Keratinocyte (primary cell): ENCODE data around the gene ZFAND6. TPM values are rescaled to one million over a fixed set of nuclear protein-coding genes. Genes with fewer than 3 reads are reported as not detected.

Experiments used
- DNase-seq: peaks from one replicate; pipeline ENCODE4 v3.0.0-alpha.2; 2011; ENCODE audit warnings: low read depth, missing footprints, low spot score
- FAIRE-seq: peaks from 2 replicates; lab custom pipeline; 2011; peaks lifted over from hg19 to GRCh38; lab: Jason Lieb, UNC
- H2AFZ ChIP-seq: 2 replicates; pipeline ENCODE4 v1.6.0; 2012; ENCODE audit warnings: low read length, control low read depth, inconsistent platforms; ENCODE audit not compliant: control insufficient read depth
- H3K27ac ChIP-seq: 2 replicates; pipeline ENCODE4 v1.5.1; 2011; ENCODE audit warnings: low read length; ENCODE audit not compliant: control insufficient read depth, insufficient read depth
- H3K27me3 ChIP-seq: 3 replicates; pipeline ENCODE4 v1.6.0; 2011; ENCODE audit warnings: low read length; ENCODE audit not compliant: control insufficient read depth, insufficient read depth; ENCODE audit errors: extremely low read depth
- H3K36me3 ChIP-seq, 2 experiments: 2 replicates in 1 of 2; 3 replicates in 1 of 2; pipeline ENCODE4 v1.5.1; 2011; ENCODE audit warnings: low read length in 2 of 2, mild to moderate bottlenecking in 1 of 2; ENCODE audit not compliant: control insufficient read depth in 2 of 2, insufficient read depth in 2 of 2; ENCODE audit errors: extremely low read depth in 1 of 2
- H3K4me1 ChIP-seq: 3 replicates; pipeline ENCODE4 v1.5.1; 2011; ENCODE audit warnings: low read length; ENCODE audit not compliant: control insufficient read depth, insufficient read depth; ENCODE audit errors: extremely low read depth
- H3K4me2 ChIP-seq: 3 replicates; pipeline ENCODE4 v1.6.0; 2011; ENCODE audit warnings: low read depth, low read length; ENCODE audit not compliant: control insufficient read depth, insufficient read depth; ENCODE audit errors: extremely low read depth
- H3K4me3 ChIP-seq, 3 experiments: fragments of 200-600 bp in 1 of 3; sonication (generic) in 1 of 3; 2 replicates in 2 of 3; 3 replicates in 1 of 3; pipeline ENCODE4 v1.5.1; 2011 to 2016; ENCODE audit warnings: low read length in 3 of 3, mild to moderate bottlenecking in 3 of 3, control low read depth in 2 of 3, inconsistent platforms in 1 of 3, low read depth in 1 of 3, mixed read lengths in 1 of 3, mixed run types in 1 of 3, moderate library complexity in 1 of 3; ENCODE audit not compliant: control insufficient read depth in 2 of 3, insufficient read depth in 2 of 3; ENCODE audit errors: extremely low read depth in 1 of 3
- H3K79me2 ChIP-seq: 2 replicates; pipeline ENCODE4 v1.6.0; 2012; ENCODE audit warnings: low read length; ENCODE audit not compliant: control insufficient read depth, insufficient read depth
- H3K9ac ChIP-seq: 3 replicates; pipeline ENCODE4 v1.6.0; 2011; ENCODE audit warnings: low read length; ENCODE audit not compliant: control insufficient read depth, insufficient read depth; ENCODE audit errors: extremely low read depth
- H3K9me1 ChIP-seq: 3 replicates; pipeline ENCODE4 v1.6.0; 2011; ENCODE audit warnings: low read length; ENCODE audit not compliant: control insufficient read depth, insufficient read depth; ENCODE audit errors: extremely low read depth
- H3K9me3 ChIP-seq: 2 replicates; pipeline ENCODE4 v1.5.1; 2012; ENCODE audit warnings: low read depth, low read length; ENCODE audit not compliant: control insufficient read depth
- H4K20me1 ChIP-seq: 3 replicates; pipeline ENCODE4 v1.6.0; 2011; ENCODE audit warnings: low read length; ENCODE audit not compliant: control insufficient read depth, insufficient read depth; ENCODE audit errors: extremely low read depth
- CTCF ChIP-seq, 3 experiments: IDR thresholded peaks in 1 of 3; conservative IDR thresholded peaks in 1 of 3; optimal IDR thresholded peaks in 1 of 3; 2 replicates in 2 of 3; 3 replicates in 1 of 3; pipeline versions ENCODE3 to v1.5.1; 2011; ENCODE audit warnings: low read length in 3 of 3, mild to moderate bottlenecking in 3 of 3, moderate library complexity in 2 of 3, control low read depth in 1 of 3, inconsistent platforms in 1 of 3; ENCODE audit not compliant: insufficient read depth in 2 of 3; ENCODE audit errors: extremely low read depth in 1 of 3
- EZH2 ChIP-seq: IDR thresholded peaks from one replicate; pipeline ENCODE4 v1.6.1; 2012; ENCODE audit warnings: inconsistent platforms, mild to moderate bottlenecking, low read length, moderate library complexity
- dilution Hi-C: fragments of 300-500 bp; cut with MboI; formaldehyde crosslinking; loops from one replicate; pipeline ENCODE4 v1.7.0; 2020; ENCODE audit warnings: low sequenced_read_pairs; ENCODE audit not compliant: extremely low pct_ligation_motif_present
- polyA plus RNA-seq, 5 experiments: library from polyadenylated mRNA; depleted of rRNA in 3 of 5; stranded (reverse) in 3 of 5; stranded (forward) in 1 of 5; unstranded in 1 of 5; fragments of >200 nt; gene quantifications; 1 replicate in 1 of 5; 2 replicates in 3 of 5; 3 replicates in 1 of 5; pipeline versions ENCODE4 v1.2.1 to v1.2.3, GENCODE V29; 2011 to 2012; ENCODE audit warnings: missing spikeins in 2 of 5, low read depth in 1 of 5, low replicate concordance in 1 of 5

Gene ZFAND6
- polyA plus RNA-seq, 1 donor (not counting 4 experiments of a cell fraction or from before 2014, with no cell fraction given) = 142 TPM

- peak; percentile 5 for FAIRE-seq
- Histone ChIP-seq H3K27me3 (no peaks in the 10 kb centered on the region), H3K4me3 (no peak overlapping the region), H3K9ac (peak overlapping the region; percentile 55), H4K20me1 (no peaks in the 10 kb centered on the region), H3K9me3 (no peaks in the 10 kb centered on the region), H3K4me1 (peaks cover 14% of the 10 kb centered on the region), H3K9me1 (no peaks in the 10 kb centered on the region), H3K27ac (peak overlapping the region; percentile 80), H2AFZ (peak overlapping the region; percentile 48), H3K36me3 (no peaks in the 10 kb centered on the region), H3K79me2 (no peaks in the 10 kb centered on the region), H3K4me2 (peak overlapping the region; percentile 46)
- TF ChIP-seq CTCF (optimal IDR thresholded peaks at IDR 0.05 in 1 of 3, IDR thresholded peaks at IDR 0.05 in 1 of 3, conservative IDR thresholded peaks at IDR 0.05 in 1 of 3; ENCODE audit: extremely low read depth in 1 of 3, insufficient read depth in 2 of 3, low read length in 3 of 3) = no peak
- TF ChIP-seq EZH2 = no peak
- DNase-seq = no peak
- dilution Hi-C loops = no loop called here
Observed at GRCh38 chr15:80026310-80026709, 33.2 kb upstream of the ZFAND6 start.

GRCh38 chr15:80026754-80027153 is 32.7 kb upstream of the ZFAND6 start:
- no peaks in the 10 kb centered on the region for H4K20me1 ChIP-seq
- peaks cover 18% of the 10 kb centered on the region for H3K4me1 ChIP-seq
- no peaks in the 10 kb centered on the region for H3K79me2 ChIP-seq
- DNase-seq = peak; percentile 76
- peak overlapping the region; percentile 48 for H2AFZ ChIP-seq
- H3K36me3 ChIP-seq = no peaks in the 10 kb centered on the region
- peak overlapping the region; percentile 55 for H3K9ac ChIP-seq
- no peaks in the 10 kb centered on the region for H3K9me1 ChIP-seq
- dilution Hi-C loops = no loop called here
- H3K9me3 ChIP-seq = no peaks in the 10 kb centered on the region
- no peak overlapping the region for H3K4me3 ChIP-seq
- TF ChIP-seq EZH2 = no peak
- TF ChIP-seq CTCF (optimal IDR thresholded peaks at IDR 0.05 in 1 of 3, IDR thresholded peaks at IDR 0.05 in 1 of 3, conservative IDR thresholded peaks at IDR 0.05 in 1 of 3; ENCODE audit: extremely low read depth in 1 of 3, insufficient read depth in 2 of 3, low read length in 3 of 3) = no peak
- FAIRE-seq = peak; percentile 5
- H3K4me2 ChIP-seq = peak overlapping the region; percentile 46
- H3K27ac ChIP-seq = peak overlapping the region; percentile 80
- no peaks in the 10 kb centered on the region for H3K27me3 ChIP-seq
